Measurements from ENCODE around the gene WRNIP1.

WRNIP1 gene

DNA sequence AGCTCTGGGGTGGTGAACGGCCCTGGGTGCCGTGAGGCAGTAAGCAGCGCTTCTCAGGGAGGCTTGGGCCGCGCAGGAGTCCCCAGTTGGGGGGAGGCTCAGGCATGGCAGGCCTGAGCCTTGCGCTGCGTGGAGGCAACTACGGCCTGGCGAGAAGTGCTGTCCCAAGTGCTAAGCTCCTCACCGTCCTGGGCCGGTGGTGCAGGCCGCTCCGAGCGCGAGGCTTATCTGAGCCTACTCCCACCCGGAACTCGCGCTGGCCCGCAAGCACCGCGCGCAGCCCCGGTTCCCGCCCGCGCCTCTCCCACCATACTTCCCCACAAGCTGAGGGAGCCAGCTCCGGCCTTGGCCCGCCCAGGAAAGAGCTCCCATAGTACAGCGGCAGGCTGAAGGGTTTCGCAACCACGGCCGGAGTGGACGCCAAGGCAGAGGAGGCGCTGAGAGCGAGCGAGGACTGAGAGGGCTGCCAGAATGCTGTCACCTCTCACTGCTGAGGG lies 1.8 kb upstream of the WRNIP1 start:
- DNase-seq (ENCODE audit: low read depth), result no peak

- DNase-seq (ENCODE audit: low read depth), result no peak
These were observed 1.2 kb upstream of the WRNIP1 start for GRCh38 chr6:2763876-2764540.

DNA sequence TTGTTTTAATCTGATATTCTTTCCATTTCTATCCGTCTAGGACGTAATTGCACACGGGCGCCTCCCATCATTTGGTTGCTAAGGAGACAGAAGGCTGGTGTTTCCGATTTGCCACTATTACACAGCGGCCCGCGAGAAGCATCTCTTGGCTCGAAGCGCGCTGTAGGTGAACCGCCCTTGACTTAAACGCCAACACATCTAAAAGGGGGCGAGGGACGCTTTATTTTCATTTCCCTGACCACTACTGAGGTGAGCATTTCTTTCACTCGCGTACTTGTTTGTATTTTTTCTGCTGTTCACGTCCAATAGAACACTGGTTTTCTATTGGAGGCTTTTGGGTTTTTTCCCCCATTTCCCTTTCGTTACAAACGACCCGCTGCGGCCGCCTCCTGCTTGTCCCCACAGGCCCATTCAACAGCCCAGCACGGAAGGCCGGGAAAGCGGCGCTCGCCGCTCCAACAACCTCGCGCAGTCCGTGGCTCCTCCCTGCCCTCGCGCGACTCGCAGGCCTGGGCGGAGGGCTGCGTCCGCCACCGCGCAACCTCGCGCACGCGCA lies 505 bp upstream of the WRNIP1 start:
- DNase-seq (ENCODE audit: low read depth), result peak; percentile 36

- peak; percentile 33 for DNase-seq (ENCODE audit: low read depth)
These were observed 938 bp downstream of the WRNIP1 start for GRCh38 chr6:2765896-2766766.

DNA sequence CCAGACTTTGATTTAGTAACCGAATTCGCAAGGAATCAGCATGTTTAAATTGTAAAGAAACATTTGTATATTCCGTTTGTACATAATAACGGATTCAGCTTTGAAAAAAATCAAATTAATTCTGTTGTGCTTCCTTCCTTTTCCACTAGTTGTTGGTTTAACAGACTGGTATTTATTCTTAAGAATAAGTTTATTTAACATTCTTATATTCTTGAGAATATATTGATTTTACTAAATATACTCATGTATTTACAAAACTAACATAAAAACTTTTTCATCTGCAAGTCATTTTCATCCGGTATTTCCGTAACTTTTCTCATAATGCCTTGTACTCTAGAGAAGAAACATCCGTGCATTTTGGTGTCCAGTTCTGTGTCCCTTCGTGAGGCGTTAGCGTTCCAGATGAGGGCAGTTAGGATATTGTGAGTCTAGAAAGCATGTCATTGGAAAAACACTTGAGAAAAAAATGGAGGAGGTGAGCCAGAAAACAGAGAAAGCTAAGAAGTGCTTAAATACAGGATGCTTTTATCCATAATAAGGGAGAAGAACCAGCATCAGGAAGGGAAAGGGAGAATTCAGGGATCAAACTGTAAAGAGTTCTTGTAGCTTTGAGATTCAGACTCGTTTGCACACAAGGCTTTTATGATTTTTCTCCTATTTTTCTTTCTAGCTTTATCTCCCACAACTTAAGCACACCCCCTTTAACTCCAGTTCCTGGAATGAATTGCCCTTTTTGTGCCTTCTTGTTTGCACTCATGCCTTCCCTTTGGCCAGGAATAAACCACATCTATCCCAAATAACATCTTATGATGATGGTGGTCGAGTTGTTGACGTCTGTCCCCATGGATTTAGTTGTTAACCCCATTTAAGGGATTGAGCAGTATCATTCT lies 1.8 kb downstream of the WRNIP1 start:
- DNase-seq (ENCODE audit: low read depth), result no peak

GRCh38 chr6:2767657-2768524 lies 2.7 kb downstream of the WRNIP1 start:
- DNase-seq (ENCODE audit: low read depth), result no peak

DNA sequence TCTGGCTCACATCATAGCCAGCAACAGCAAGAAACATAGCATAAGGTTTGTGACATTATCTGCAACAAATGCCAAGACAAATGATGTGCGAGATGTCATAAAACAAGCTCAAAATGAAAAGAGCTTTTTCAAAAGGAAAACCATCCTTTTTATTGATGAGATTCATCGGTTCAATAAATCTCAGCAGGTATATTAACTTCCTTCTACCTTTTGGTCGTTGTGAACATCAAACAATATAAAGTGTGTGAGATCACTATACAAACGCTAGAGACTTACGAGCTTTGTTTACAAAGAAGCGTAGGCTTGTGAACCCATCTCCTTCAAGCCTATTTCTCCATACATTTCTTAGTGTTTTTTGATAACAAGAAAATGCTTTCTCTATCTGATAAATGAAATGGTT lies 3.5 kb downstream of the WRNIP1 start:
- no peak for DNase-seq (ENCODE audit: low read depth)

- no peak for DNase-seq (ENCODE audit: low read depth)
These were observed 5.0 kb downstream of the WRNIP1 start for GRCh38 chr6:2770171-2770570.

- DNase-seq (ENCODE audit: low read depth), result no peak
These were observed 5.9 kb downstream of the WRNIP1 start for GRCh38 chr6:2771079-2771478.

DNA sequence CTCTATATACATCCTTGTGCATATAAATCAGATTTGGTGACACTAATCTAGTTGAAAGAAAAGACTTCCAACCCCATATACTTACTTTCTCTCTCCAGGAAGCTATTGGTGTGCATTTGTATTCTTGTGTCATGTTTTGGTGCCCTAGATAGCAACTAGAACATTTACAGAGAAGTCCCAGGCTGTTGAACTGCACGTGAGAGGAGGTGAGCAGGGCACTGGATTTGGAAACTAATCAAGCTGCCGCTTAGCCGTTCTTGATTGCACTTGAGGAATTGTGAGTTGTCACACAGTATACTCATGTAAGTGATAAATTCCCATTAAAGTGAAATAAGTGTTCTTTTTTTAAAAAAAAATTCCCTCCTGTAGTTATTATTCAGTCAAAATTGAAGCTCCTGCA lies 7.6 kb downstream of the WRNIP1 start:
- no peak for DNase-seq (ENCODE audit: low read depth)

DNA sequence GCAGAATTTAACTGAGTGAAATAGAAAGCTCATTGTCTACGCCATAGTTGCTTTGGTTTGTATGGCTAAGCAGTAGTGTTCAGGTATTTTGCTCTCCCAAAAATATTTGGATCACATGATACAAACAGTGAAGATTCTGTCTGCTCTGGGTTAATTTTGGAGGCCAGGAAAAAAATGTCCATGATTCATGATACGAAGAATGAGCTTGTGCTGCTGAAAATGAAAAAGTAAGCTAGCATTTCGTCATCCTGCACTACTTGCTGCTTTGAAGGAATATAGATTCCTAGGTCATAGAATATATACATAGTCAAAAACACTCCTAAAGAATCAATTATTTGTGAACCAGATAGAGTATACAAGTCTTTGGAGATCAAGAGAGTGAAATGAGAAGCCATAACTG lies 8.3 kb downstream of the WRNIP1 start:
- DNase-seq (ENCODE audit: low read depth), result no peak

GRCh38 chr6:2775003-2775402 lies 9.8 kb downstream of the WRNIP1 start:
- no peak for DNase-seq (ENCODE audit: low read depth)

GRCh38 chr6:2777249-2777648 lies 12.1 kb downstream of the WRNIP1 start:
- no peak for DNase-seq (ENCODE audit: low read depth)

DNA sequence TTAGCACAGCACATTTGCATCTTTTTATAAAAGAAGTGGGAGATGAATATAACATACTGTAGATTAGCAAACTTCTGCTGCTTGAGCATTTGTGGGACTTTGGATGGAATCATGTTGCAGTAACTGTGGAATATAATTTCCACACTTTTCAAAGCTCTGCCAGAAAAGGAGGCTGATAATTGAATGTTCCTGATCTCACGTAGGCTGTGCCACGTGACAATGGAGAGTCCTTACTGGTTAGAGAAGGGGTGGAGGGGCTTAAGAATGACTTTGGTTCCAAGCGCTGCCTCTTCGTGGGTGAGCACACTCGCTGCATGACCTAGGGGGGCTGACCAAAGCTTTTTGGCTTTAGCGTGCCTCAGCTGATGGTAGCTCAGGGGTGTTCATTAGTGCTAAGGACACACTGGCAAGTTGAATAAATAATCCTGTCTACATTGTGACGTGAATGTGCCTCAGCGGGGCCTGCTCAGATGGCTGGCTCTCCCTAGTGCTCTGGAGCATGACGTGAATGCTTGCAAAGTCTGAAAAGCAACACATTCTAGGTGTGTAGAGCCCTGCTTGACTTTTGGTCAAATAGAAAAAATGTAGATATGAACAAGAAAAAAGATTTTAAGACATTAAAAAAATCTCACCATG lies 15.0 kb downstream of the WRNIP1 start:
- no peak for DNase-seq (ENCODE audit: low read depth)

DNA sequence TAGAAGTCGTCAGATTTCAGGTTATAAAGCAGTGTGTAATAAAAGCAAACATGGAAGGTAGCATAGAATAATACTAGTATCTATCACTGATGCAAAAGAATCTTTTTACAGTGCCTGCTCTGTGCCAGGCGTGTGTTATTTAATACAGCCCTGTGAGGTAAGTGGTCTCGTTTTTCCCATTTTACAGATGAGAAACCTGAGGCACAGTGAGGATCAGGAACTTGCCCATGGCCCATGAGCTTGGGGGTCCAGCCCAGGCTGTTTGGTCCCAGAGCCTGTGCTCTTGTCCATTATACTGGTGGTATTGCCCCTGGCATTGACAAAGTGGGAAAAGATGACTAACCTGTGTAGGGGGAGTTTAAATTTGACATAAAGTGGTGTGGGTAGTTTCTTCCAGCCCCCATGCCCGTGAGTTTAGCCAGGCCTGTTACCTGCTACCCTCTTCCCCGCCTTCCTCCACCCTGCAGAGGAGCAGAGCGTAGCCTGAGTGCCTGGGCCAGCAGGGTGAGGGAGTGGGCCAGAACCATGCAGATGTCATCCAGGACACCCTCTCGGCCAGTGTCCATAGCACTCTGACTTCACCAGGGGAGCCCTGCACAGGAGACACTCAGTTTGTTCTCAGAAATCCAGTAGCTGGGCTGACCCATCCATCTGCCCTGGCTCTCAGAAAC lies 16.6 kb downstream of the WRNIP1 start:
- no peak for DNase-seq (ENCODE audit: low read depth)

- no peak for DNase-seq (ENCODE audit: low read depth)
These were observed 17.1 kb downstream of the WRNIP1 start for GRCh38 chr6:2782356-2782708.

- no peak for DNase-seq (ENCODE audit: low read depth)
These were observed 17.6 kb downstream of the WRNIP1 start for GRCh38 chr6:2782825-2783187.

DNA sequence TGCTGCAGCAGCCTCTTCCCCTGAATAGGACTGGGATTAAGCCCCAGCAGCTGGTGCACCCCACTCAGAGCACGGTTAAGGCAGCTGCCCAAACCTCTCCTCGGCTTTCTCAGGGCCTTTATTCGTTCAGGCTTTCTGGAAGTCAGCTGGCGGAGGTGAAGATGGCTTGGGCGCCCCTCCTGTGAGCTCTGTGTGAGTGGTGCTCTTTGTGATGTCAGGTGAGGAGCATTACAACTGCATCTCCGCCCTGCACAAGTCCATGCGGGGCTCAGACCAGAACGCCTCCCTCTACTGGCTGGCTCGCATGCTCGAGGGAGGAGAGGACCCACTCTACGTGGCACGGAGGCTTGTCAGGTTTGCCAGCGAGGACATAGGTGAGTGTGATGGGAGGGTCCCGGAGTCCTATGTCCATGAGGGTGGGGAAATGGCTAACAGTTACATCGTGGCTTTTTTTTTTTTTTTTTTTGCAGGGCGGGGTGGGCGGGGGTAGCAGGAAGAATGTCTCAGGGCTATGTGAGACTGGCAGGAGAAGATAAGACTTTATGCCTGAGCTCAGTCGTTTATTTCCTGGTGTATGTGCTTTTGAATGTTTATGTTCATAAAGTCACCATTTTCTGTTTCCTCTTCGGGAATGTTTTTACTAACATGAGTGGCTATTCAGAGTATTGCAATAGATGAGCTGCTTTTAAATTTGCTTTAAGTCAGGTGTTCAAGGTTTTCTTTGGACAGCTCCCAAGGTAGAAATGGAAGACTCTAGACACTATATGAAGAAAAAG lies 18.2 kb downstream of the WRNIP1 start:
- no peak for DNase-seq (ENCODE audit: low read depth)

DNA sequence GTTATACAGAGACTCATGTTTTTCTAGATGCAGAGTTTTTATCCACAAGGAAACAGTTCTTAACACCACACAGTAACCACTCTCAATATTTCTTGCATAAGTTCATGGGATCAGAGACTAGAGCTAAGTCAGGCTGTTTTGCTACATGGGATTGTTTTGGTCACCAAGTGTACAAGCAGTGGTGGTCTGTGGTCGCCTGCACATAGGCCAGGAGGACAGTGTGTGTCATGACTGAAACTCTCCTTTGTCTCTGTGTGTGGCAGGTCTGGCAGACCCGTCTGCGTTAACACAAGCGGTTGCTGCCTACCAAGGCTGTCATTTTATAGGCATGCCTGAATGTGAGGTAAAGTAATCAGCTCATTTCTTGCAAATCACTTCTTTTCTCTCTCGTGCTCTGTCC lies 18.9 kb downstream of the WRNIP1 start:
- no peak for DNase-seq (ENCODE audit: low read depth)
